T-helper 1 cell treated with Interleukin-12 subunit alpha and Interleukin-12 subunit beta and Interleukin-4 antibody, amounts not matched to agents 30 μg/mL and 1 μg/mL, for 36 hours (primary cell): ENCODE measurements around the gene AGBL4.
"Not testable (repeated sequence)": the region's sequence is repeated elsewhere in the genome, so short reads cannot be mapped to it uniquely, and the experiment has no call there.

ENCODE experiments used
- H3K27ac Mint-ChIP-seq: one replicate; pipeline ENCODE4 v1.8.0; 2021; ENCODE audit warnings: mild to moderate bottlenecking, mixed read lengths
- H3K27me3 Mint-ChIP-seq: one replicate; pipeline ENCODE4 v1.8.0; 2021; ENCODE audit warnings: low read depth, mixed read lengths
- H3K36me3 Mint-ChIP-seq: one replicate; pipeline ENCODE4 v1.8.0; 2021; ENCODE audit warnings: low read depth, mixed read lengths
- H3K4me1 Mint-ChIP-seq: one replicate; pipeline ENCODE4 v1.8.0; 2021; ENCODE audit warnings: low read depth, mixed read lengths
- H3K4me3 Mint-ChIP-seq: one replicate; pipeline ENCODE4 v1.8.0; 2021; ENCODE audit warnings: mild to moderate bottlenecking, moderate library complexity, mixed read lengths
- H3K9me3 Mint-ChIP-seq: one replicate; pipeline ENCODE4 v1.8.0; 2021; ENCODE audit warnings: mixed read lengths

The AGBL4 gene

GRCh38 chr1:49333906-49334305 lies 689.8 kb downstream of the AGBL4 start:
- no peaks in the 10 kb centered on the region for H3K27me3 Mint-ChIP-seq
- H3K4me3 Mint-ChIP-seq = no peak overlapping the region
- no peak overlapping the region for H3K27ac Mint-ChIP-seq
- H3K4me1 Mint-ChIP-seq = no peaks in the 10 kb centered on the region
- no peaks in the 10 kb centered on the region for H3K36me3 Mint-ChIP-seq
- H3K9me3 Mint-ChIP-seq = no peaks in the 10 kb centered on the region

GRCh38 chr1:49331066-49331852 lies 692.5 kb downstream of the AGBL4 start:
- H3K27me3 Mint-ChIP-seq = no peaks in the 10 kb centered on the region
- no peak overlapping the region for H3K4me3 Mint-ChIP-seq
- no peaks in the 10 kb centered on the region for H3K4me1 Mint-ChIP-seq
- H3K9me3 Mint-ChIP-seq = peaks cover 3% of the 10 kb centered on the region
- H3K36me3 Mint-ChIP-seq = no peaks in the 10 kb centered on the region
- H3K27ac Mint-ChIP-seq = no peak overlapping the region

GRCh38 chr1:49323925-49324540 lies 699.7 kb downstream of the AGBL4 start:
- Mint-ChIP-seq H3K9me3 (peaks cover 5% of the 10 kb centered on the region), H3K27me3 (no peaks in the 10 kb centered on the region), H3K27ac (no peak overlapping the region), H3K4me3 (no peak overlapping the region), H3K4me1 (no peaks in the 10 kb centered on the region), H3K36me3 (no peaks in the 10 kb centered on the region)

- H3K27me3 Mint-ChIP-seq, H3K9me3 Mint-ChIP-seq, H3K4me1 Mint-ChIP-seq, H3K36me3 Mint-ChIP-seq, H3K27ac Mint-ChIP-seq, H3K4me3 Mint-ChIP-seq: not testable (repeated sequence)
These were observed 703.3 kb downstream of the AGBL4 start for GRCh38 chr1:49320493-49320892.

GRCh38 chr1:49319426-49319963 lies 704.3 kb downstream of the AGBL4 start:
- H3K36me3 Mint-ChIP-seq = no peaks in the 10 kb centered on the region
- no peak overlapping the region for H3K4me3 Mint-ChIP-seq
- H3K27me3 Mint-ChIP-seq = no peaks in the 10 kb centered on the region
- H3K4me1 Mint-ChIP-seq = no peaks in the 10 kb centered on the region
- H3K27ac Mint-ChIP-seq = no peak overlapping the region
- H3K9me3 Mint-ChIP-seq = no peaks in the 10 kb centered on the region

GRCh38 chr1:49318218-49318617 lies 705.5 kb downstream of the AGBL4 start:
- Mint-ChIP-seq H3K9me3 (peaks cover 4% of the 10 kb centered on the region), H3K4me1 (no peaks in the 10 kb centered on the region), H3K4me3 (no peak overlapping the region), H3K27ac (no peak overlapping the region), H3K36me3 (no peaks in the 10 kb centered on the region), H3K27me3 (no peaks in the 10 kb centered on the region)

GRCh38 chr1:49307457-49307856 lies 716.3 kb downstream of the AGBL4 start:
- peaks cover 10% of the 10 kb centered on the region for H3K9me3 Mint-ChIP-seq
- H3K36me3 Mint-ChIP-seq = no peaks in the 10 kb centered on the region
- H3K4me3 Mint-ChIP-seq = no peak overlapping the region
- no peaks in the 10 kb centered on the region for H3K27me3 Mint-ChIP-seq
- no peaks in the 10 kb centered on the region for H3K4me1 Mint-ChIP-seq
- no peak overlapping the region for H3K27ac Mint-ChIP-seq

GRCh38 chr1:49306507-49307070 lies 717.2 kb downstream of the AGBL4 start:
- H3K4me1 Mint-ChIP-seq = no peaks in the 10 kb centered on the region
- H3K36me3 Mint-ChIP-seq = no peaks in the 10 kb centered on the region
- H3K9me3 Mint-ChIP-seq = peaks cover 11% of the 10 kb centered on the region
- no peaks in the 10 kb centered on the region for H3K27me3 Mint-ChIP-seq
- H3K4me3 Mint-ChIP-seq = no peak overlapping the region
- H3K27ac Mint-ChIP-seq = no peak overlapping the region

GRCh38 chr1:49302400-49302799 lies 721.4 kb downstream of the AGBL4 start:
- not testable (repeated sequence) for H3K4me1 Mint-ChIP-seq, H3K4me3 Mint-ChIP-seq, H3K27ac Mint-ChIP-seq, H3K27me3 Mint-ChIP-seq, H3K36me3 Mint-ChIP-seq
- H3K9me3 Mint-ChIP-seq = peaks cover 13% of the 10 kb centered on the region

- Mint-ChIP-seq H3K27me3 (no peaks in the 10 kb centered on the region), H3K4me1 (no peaks in the 10 kb centered on the region), H3K4me3 (no peak overlapping the region), H3K9me3 (peaks cover 14% of the 10 kb centered on the region), H3K36me3 (no peaks in the 10 kb centered on the region), H3K27ac (no peak overlapping the region)
These were observed 725.5 kb downstream of the AGBL4 start for GRCh38 chr1:49298304-49298703.

GRCh38 chr1:49297783-49298182 lies 726.0 kb downstream of the AGBL4 start:
- Mint-ChIP-seq H3K4me3 (no peak overlapping the region), H3K27me3 (no peaks in the 10 kb centered on the region), H3K27ac (no peak overlapping the region), H3K9me3 (peaks cover 11% of the 10 kb centered on the region), H3K36me3 (no peaks in the 10 kb centered on the region), H3K4me1 (no peaks in the 10 kb centered on the region)

GRCh38 chr1:49294539-49294938 lies 729.2 kb downstream of the AGBL4 start:
- Mint-ChIP-seq H3K4me3 (no peak overlapping the region), H3K9me3 (peaks cover 10% of the 10 kb centered on the region), H3K36me3 (no peaks in the 10 kb centered on the region), H3K4me1 (no peaks in the 10 kb centered on the region), H3K27me3 (no peaks in the 10 kb centered on the region), H3K27ac (no peak overlapping the region)

- no peaks in the 10 kb centered on the region for H3K27me3 Mint-ChIP-seq
These were observed 730.7 kb downstream of the AGBL4 start for GRCh38 chr1:49293016-49293415.

GRCh38 chr1:49257211-49258049 lies 766.3 kb downstream of the AGBL4 start:
- not testable (repeated sequence) for H3K4me1 Mint-ChIP-seq, H3K4me3 Mint-ChIP-seq, H3K27me3 Mint-ChIP-seq, H3K27ac Mint-ChIP-seq, H3K36me3 Mint-ChIP-seq
- peaks cover 14% of the 10 kb centered on the region for H3K9me3 Mint-ChIP-seq

More at GRCh38 chr1:49293016-49293415, 730.7 kb downstream of the AGBL4 start:
- Mint-ChIP-seq H3K4me3 (no peak overlapping the region), H3K4me1 (no peaks in the 10 kb centered on the region), H3K9me3 (peaks cover 10% of the 10 kb centered on the region), H3K36me3 (no peaks in the 10 kb centered on the region), H3K27ac (no peak overlapping the region)
